D341Med (cell line): Measurements from ENCODE around the gene DLG1.

Experiments
- DNase-seq: peaks from one replicate; pipeline ENCODE4 v3.0.0; 2012; ENCODE audit warnings: low spot score

The DLG1 gene

DNA sequence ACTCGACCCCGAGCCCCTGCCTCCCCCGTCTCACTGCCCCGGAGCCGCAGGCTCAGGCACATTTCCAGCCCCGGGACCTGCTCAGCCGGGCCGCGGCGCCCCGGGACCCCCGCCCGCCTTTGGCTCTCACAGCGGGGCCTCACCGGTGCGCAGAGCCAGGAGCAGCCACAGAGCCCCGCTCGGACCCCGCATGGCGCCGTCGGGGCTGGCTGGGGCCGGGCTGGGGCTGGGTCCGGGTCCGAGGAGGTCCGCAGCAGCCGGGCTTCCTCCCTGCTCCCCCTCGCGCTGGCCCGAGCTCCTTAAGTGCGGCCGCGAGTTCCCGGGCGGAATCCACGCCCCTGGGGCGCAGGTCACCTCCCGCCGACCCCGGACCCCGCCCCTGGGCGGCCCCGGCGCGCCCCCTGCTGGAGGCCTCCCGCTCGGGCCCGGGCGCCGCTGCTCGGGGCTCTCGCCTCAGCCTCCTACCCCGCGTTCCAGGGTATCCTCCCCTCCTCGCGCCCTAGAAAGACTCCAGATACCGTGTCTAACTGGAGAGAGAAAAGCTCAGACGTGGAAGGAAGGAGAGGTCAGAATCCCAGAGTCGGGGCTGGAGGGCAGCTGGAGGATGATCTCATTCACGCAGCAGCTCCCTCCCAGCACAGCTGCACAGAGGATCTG lies 268.8 kb downstream of the DLG1 start, which contains the start of gene MELTF:
MELTF (minus strand) TSS at position 307 of the 657 bp plus-strand sequence; CDS start at position 192, 115 bp downstream.
- DNase-seq, result peak; percentile 99

DNA sequence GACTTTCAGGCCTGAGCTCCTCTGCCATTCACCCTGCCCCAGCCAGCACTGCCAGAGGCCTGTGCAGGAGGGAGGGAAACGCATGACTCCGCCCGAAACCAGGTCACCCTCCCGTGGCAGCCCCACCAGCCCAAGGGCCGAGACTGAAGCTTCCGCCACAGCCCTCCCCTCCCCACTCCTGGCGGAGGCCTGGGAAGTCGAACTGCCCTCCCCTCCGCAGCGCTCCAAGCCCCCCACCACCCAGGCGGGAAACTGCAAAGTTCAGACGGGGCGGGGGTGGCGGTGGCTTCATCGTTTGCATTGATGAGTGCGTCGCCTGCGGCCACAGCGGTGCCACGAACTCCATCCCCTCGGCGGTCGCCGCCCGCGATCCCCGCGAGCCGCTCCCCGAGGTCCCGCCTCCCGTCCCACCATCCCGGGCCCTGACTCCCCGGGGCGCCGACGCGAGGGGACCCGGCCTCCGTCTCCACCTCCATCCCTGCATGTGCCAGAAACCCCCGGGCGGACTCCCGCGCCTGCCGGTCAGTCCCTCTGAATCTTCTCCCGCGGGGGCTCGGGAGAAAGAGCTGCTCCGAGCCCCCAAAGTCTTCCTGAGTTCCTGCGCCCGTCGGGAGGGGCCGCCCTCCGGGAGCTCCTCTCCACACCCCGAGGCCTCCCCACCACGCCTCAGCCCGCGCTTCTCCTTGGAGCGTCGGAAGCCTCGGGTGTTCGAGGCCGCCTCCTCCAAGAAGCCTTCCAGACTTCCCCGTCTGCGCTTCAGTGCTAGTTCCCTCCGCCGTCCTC lies 269.5 kb downstream of the DLG1 start:
- DNase-seq, result peak; percentile 63

DNA sequence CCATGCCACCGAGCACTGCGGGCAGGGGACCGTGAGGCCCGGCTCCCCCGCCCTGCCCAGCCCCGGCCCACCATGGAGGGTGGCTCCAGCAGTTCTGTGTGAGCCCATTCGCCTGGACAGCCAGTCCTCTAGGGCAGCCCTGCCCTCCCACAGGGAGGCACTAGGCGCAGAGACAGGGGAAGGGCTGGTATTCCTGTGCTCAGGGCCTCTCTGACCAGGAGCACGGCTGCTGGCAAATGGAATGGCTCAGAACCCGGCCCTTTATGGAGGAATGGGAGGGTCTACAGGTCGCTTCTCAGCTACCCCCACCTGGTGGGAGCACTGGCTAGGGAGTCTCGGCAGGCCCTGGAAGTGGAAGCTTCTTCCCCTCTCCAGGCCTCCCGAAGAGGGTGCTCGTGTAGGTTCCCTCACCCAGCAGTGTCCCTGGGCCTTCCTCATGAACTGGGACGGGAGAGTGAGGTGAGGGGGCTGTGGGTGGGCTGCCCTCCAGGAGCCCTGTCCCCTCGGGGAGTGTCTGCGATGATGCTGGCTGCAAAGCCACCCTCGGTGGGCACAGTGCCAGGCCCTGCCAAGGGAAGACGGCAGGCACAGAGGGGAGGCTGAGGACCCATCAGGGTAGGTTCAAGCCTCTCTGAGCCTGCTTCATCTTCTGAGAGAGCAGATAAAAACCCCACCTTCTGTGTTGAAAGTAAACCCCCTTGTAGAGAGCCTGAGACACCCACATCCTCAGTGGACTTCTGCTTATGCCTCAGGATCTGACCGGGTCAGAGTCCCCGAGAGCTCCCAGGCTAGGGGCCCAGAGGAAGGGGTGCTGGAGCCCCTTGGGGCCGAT lies 270.3 kb downstream of the DLG1 start:
- DNase-seq, result peak; percentile 40

DNA sequence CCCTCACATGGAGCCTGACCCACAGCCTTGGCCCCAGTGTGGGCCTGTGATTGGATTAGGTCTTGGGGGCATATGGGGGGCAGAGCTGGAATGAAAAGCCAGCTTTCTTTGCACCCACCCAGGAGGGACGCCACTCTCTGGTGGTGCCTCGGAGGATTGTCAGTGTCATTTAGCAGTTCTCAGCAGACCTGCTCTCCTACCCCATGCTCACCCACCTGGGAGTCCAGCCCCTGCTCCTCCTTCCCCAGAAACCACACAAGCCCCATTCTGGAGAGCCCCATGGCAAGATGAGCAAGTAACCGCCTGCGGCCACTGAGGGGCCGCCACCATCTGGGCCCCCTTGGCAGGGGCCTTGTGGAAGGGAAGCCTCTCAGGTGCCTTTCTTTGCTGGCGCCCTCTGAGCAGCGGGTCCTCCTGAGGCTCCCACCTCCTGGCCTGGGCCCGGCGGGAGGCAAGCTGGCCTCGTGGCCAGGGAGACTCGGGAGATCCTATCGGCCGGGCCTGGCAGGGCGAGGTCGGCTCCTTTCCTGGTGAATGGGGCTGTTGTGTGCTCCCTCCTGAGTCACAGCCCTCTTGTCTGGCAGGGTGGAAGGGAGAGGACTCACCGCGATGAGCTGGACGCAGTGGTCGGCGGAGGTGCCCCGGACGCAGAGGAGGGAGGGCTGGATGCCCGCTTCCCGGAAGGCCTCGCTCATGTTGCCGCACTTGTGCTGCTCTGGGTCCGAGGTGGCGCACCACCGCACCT lies 271.1 kb downstream of the DLG1 start:
- DNase-seq, result peak; percentile 36

DNA sequence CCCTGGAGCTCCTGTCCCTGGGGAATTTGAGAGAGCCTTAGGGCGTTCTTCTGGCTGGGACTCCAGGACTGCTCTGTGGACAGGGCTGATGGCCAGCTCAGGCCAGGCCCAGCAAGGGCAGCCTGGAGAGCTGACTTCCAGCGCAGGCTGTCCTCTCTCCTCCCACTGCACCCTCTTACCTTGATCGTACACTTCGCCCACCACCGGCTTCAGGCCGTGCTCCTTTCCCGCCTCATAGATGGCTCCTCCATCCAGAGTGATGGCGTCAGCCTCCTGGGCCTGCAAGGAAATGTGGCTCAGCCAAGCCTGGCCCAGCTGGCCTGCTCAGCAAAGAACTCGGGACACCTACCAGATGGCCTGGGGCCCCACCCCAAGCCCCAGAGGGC lies 271.9 kb downstream of the DLG1 start:
- DNase-seq, result peak; percentile 43

DNA sequence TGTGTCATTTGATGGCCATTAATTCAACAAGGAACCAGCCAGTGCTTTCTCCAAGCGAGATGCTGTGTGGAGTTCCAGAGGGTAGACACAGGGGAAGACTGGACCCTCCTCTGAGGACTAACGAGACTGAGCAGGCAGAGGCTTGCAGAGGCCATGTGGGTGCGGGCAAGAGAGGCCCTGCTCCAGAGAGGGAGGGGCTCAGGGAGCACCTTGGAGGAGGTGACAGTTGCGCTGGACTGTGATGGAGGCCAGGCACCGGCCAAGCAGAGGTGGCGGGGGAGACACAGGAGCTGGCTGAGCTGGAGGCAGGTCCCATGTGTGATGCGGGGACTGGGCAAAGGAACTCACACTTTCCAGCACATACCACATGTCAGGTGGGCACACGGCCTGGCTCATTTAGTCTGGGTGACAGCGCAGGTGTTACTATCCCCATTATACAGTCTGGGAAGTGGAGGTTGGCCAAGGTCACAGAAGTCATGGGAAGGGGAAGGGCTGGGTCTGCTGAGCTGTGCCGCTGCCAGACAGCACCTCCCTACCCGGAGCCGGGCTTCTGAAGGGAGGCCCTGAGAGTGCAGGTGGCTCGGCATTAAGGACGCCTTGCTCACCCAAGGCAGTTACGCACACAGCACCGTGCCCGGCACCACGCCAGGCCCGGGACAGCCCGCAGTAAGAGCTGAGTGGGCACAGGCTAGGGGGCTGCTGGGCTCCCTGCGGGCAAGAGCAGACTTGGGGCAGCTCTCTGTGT lies 272.5 kb downstream of the DLG1 start:
- DNase-seq, result peak; percentile 20

DNA sequence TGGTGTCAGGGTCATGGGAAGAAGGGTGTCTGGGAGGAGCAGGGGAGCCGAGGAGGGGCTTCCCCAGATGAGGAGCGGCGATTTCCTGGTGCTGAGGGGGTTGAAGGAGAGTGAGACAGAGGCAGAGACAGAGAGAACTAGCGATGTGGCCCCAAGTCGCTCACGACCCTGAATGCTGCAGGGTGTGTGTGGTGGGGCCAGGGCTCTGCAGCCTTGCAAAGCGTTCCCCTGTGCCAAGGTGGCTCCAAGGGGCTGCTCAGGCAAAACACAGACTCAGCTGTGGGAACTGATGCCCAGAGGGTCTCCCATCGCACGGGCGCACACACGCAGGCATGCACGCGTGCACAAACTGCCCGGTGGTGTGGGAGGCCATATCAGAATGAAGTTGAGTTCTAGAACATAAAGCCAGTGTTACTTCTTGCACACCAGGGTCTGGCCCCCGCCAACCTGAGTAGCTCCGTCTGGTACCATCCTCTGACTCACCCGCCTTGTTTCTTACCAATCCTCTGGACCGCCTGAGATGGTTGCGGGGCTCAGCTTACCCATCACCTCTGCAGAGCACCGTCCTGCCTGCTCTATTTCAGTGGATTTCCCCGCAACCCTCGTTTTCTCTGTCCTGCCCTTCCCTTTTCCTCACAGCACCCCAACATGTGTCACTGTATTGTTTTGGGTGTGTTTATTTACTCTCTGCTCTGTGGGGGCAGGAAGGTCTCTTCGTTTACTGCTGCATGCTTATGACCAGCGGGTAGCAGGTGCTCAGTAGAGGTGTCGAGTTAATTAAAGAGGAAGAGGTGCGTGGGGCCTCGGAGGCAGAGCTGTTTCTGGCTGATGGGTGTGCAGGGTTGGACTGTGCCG lies 273.3 kb downstream of the DLG1 start:
- DNase-seq, result peak; percentile 18

DNA sequence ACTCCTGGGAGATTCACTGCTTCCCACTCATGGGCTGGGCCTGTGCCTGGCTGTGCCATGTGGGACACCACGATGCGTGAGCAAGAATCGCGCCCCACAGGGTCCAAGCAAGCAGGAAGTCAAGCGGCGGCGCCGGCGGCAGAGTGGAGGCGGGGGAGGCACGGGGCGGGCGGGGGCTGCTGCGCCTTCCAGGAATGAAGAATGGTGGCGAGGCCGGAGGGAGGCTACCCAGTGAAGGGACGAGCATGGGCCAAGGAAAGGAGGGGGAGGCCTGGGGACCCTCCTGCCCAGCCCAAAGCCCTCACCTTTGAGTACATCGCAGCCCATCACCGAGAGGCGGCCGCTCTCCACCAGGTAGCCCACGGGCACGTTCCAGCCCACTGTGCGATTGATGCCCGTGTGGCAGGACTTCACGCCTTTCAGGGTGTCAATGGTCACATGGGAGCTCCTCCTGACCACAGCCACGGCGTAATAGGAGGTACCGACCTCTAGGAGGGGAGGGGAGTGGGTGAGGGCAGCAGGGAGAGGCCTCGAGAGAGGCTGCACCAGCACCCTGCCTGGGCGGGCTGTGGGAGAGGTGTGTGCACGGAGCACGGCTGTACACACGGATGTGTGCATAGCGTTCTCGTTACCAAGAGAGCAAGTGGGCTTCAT lies 274.3 kb downstream of the DLG1 start:
- DNase-seq, result peak; percentile 28

DNA sequence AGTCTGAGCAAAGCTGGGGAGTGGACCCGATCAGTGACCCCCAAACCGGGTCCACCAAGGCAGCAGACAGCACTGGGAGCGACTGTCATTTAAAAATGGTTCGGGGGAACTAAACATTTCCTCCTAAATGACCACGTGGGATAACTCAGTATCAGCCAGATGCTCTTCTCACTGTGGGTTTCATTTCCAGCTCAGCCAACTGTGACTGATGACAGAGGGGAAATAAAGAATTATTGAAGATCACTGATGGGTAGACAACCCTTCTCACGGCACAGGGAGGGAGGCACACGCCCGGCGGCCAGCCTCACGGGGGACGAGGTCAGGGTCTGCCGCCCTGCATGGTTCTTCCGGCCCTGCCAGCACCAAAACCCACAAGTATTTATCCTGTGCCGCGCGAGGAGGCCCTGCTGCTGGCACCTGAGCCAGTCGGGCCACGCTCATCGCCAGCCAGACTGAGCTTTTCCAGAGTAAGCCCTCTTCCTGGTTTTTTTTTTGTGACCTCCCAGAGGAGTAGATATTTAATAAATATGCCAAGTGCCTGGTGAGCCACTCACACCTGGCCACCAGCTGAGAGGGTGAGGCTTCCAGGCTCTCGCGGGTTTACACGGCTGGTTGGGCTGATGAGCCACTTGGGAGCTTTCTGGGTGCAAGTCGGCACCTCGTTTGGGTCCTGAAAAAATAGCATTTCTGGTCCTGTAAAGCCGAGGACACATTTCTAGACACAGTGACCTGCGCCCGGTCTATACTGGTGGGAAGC lies 275.0 kb downstream of the DLG1 start:
- DNase-seq, result peak; percentile 51

DNA sequence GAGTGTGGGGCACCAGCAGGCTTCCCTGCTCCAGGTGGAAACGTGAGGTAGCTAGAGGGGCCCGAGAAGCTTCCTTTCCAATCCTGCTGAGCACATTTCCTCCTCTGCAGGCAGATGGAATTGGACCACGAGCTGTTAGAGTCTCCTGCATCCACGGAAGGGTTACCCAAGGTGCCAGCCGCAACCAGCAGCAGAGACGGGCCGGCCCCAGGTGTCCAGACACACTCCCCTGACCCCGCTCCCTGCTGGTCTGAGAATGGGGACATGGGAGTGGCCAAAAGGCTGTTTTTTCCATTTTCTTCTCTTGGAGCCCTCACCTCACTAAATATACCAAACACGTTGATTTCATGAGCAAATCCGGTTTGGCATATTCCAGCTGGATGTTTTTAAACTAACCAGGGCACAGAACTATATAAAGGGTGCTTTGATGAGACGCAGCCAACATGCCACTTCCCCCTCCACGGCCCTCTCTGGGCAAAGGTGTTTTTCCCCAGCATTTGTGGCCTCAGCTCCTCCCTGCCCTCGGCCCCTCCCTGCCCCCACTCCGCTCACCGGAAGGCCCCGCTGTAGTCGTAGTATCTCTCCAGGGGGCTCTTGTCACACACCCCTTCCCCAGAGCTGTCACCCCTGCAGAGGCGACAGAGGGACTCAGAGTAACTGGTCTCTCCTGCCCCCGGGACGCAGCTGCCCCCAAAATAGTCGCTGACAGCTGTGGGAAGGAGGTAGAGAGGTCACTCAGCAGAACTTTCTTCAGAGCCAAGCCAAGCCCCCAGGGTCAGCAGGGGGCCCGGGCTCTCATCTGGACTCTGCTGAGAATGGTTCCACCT lies 275.8 kb downstream of the DLG1 start:
- no peak for DNase-seq

DNA sequence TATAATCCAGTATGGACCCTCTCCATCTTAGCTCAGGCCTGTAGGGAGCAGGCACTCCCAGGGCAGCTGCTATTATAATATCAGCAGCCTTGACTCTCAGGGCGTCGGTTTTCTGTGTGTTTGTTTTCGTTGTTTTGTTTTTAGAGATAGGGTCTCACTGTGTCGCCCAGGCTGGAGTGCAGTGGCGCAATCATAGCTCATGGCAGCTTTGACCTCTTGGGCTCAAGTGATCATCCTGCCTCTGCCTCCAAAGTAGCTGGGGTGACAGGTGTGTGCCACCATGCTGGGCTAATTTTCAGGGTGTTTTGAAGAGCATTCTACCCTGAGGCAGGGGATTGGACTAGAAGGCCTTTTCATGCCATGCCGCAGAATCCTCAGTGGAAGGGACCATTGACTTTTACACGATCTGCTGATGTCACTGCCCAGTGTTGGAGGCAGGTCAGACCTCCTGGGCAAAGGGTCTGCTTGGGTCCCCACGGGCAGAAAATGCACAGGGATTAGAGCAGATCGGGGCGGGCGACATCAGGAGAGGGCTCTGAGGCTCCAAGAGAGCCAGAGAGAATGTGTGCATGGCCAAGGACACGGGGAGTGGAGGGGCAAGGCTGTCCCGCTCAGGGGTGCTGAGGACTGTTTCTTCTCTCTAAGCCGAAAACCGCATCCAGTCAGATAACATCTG lies 276.5 kb downstream of the DLG1 start:
- DNase-seq, result peak; percentile 26

DNA sequence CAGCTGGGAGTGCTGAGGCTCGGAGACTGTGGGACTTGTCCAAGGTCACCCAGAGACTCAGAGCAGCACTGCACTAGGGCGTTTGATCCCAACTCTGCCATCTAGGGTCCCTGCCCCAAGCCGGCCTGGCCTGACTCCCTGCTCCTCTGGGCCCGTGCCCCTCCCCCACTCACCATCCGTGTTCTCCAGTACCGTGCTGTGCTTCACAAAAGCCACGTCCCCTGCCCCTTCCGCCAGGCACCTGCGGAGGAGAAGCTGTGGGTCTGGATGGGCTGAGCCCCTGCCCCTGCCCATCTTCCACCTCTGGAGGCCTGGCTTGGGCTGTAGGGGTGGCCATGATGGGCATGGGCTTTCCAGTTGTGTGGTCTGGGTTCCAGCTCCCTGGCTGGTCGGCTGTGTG lies 277.2 kb downstream of the DLG1 start:
- peak; percentile 13 for DNase-seq

DNA sequence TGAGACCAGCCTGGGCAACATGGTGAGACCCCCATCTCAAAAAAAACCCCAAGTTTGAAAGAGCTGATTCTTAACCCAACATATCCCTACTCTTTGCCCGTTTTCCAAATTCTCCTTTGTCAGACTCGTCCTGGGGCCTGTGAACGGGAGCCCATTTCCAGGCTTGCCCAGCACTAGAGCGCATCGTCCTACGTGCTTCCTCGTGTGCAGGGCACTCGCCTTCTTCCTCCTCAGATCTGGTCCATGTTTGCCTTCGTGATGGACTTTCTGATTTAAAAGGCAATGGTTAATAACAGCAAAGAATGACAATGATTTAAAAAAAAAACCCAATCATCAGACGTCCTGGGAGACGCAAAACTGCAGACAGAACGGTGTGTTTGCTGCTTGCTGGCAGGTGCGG lies 278.9 kb downstream of the DLG1 start:
- DNase-seq, result no peak

DNA sequence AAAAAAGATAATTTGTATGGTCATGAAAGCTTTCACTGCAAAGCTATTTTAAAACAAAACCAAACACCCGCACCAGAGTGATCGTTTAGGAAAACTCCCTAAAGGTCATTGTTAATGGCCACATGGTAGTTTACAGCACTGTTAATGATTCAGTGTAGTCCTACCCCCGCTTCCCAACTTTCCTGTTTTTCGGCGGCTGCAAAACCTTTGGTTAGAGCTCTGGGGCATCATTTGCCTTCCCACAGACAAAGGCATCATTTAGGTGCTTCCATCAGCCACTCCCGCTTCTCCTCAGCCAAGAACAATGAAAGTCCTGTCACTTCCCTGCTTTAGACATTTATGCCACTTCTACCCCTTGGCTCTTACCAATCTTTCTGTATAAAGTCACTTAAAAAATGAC lies 279.4 kb downstream of the DLG1 start:
- DNase-seq, result no peak

DNA sequence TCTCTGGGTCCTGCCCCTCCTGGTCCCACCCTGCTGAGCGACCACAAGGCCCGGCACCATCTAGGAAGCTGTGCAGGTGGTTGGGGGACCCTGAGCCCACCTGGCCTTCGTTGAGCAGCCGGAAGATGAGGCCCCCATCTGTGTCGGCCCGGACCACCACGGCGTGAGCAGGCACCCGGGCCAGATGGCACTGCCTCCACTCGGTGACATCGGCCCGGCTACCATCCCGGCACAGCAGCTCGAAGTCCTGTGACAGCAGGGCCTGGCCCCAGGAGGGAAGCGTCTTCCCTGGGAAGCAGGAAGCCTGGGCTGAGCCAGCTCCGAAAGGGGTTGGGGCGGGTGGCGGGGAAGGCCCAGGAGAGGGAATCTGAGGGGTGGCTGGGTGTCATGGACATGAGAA lies 281.4 kb downstream of the DLG1 start:
- DNase-seq, result no peak

DNA sequence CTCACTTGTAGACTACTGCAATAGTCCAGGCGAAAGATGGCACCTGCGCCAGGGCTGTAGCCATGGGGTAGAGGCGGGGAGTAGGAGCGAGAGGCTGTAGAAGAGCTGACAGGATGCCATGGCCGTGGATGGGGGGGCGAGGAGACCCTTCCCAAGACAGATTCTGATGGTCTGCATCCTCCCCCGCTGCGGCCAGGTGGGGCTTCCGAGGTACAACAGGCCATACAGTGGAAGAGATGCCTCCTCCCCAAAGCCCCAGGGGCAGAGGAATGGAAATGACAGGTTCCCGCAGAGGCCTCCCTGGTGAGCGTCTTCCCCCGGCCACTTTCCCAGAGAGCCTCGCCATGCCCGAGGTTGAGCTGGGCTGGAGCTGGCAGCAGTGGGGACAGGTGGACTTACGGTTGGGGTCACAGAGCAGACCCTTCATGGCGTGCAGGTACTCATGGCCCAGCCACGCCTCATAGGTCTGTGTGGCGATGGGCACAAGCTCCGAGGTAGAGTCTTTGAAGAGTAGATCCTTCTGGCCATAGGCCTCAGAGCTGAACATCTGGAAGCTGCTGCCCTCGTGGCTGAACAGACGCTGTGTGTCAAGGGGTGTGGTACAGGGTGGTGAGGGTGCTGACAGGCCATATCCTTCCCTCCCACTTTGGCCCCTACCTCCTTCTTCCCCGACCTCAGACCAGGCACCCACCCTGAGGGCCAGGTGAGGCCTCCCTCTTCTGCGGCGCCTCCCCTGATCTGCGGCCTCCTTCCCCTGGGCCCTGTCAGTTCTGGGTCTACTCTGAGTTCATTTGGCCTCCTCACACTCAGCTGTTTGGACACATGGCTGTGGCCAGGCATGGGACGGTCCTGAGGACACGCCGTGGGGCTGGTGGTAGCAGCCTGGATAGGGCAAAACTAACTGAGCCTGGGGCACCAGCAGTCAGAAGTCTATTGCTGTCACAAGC lies 282.3 kb downstream of the DLG1 start:
- no peak for DNase-seq
